ENCODE results near the gene DNAH17.
"Not testable (repeated sequence)": the region's sequence is repeated elsewhere in the genome, so short reads cannot be mapped to it uniquely, and the experiment has no call there.

DNAH17 gene

DNA sequence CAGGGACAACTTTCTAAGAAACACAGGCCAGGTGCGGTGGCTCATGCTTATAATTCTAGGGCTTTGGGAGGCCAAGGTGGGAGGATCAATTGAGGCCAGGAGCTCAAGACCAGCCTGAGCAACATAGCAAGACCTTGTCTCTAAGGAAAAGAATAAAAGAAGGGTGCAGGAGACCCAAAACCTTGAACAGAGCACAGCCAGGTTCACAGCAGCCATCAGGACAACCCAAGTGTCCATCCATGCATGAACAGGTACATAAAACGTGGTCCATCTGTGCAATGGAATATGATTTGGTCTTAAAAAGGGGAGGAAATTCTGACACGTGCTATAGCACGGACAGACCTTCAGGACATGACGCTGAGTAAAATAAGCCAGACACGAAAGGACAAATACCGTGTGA, 107.8 kb downstream of the DNAH17 start:
- Histone ChIP-seq H3K9me2 (replicated peaks; ENCODE audit: insufficient read depth, low read length) (no peaks in the 10 kb centered on the region), H3K36me3 (replicated peaks; ENCODE audit: insufficient read depth, low read length) (no peaks in the 10 kb centered on the region), H3K9me3 (replicated peaks; ENCODE audit: insufficient read depth, low read length) (no peaks in the 10 kb centered on the region), H3K4me1 (ENCODE audit: low read length) (peaks cover 14% of the 10 kb centered on the region), H3K4me2 (ENCODE audit: low read depth, low read length) (no peak overlapping the region), H3K4me3 (ENCODE audit: low read length) (no peak overlapping the region), H4K20me1 (ENCODE audit: insufficient read depth, low read length) (no peaks in the 10 kb centered on the region), H3F3A (ENCODE audit: insufficient read depth, low read length) (peaks cover 9% of the 10 kb centered on the region), H2AFZ (ENCODE audit: low read length) (no peak overlapping the region), H3K27ac (ENCODE audit: low read length) (no peak overlapping the region), H3K27me3 (replicated peaks; ENCODE audit: insufficient read depth, low read length) (peaks cover 8% of the 10 kb centered on the region), H3K79me2 (ENCODE audit: low read length) (no peaks in the 10 kb centered on the region), H3K9ac (ENCODE audit: low read length) (no peak overlapping the region)
- TF ChIP-seq, protein P1, sequence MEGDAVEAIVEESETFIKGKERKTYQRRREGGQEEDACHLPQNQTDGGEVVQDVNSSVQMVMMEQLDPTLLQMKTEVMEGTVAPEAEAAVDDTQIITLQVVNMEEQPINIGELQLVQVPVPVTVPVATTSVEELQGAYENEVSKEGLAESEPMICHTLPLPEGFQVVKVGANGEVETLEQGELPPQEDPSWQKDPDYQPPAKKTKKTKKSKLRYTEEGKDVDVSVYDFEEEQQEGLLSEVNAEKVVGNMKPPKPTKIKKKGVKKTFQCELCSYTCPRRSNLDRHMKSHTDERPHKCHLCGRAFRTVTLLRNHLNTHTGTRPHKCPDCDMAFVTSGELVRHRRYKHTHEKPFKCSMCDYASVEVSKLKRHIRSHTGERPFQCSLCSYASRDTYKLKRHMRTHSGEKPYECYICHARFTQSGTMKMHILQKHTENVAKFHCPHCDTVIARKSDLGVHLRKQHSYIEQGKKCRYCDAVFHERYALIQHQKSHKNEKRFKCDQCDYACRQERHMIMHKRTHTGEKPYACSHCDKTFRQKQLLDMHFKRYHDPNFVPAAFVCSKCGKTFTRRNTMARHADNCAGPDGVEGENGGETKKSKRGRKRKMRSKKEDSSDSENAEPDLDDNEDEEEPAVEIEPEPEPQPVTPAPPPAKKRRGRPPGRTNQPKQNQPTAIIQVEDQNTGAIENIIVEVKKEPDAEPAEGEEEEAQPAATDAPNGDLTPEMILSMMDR (IDR thresholded peaks at IDR 0.05; ENCODE audit: low read length), result no peak
- no peak for TF ChIP-seq EZH2phosphoT487 (IDR thresholded peaks at IDR 0.05; ENCODE audit: low read length)
- no peak for TF ChIP-seq EZH2 (optimal IDR thresholded peaks at IDR 0.05; ENCODE audit: low read depth, low read length)
- no peak for DNase-seq

DNA sequence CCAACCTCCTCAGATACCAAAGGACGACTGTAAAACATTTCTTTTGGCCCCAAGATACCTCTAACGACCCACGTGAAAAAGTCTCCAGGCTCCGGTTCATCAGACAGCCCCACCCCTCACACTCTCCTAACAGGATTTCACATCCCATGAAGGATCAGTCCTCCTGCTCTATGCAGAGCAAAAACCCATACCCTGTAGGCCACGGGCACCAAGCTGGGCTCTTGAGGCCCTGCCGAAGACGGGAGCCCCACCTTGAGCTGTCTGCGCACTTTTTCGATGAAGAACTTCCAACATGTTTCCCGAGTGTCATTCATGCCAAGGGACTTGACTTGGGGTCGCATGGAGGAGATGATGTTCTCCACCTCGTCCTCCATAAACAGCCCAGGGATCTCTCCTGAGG, 108.8 kb downstream of the DNAH17 start:
- H3K27ac ChIP-seq (ENCODE audit: low read length), result no peak overlapping the region
- H3K9me2 ChIP-seq (replicated peaks; ENCODE audit: insufficient read depth, low read length), result no peaks in the 10 kb centered on the region
- H3K36me3 ChIP-seq (replicated peaks; ENCODE audit: insufficient read depth, low read length), result no peaks in the 10 kb centered on the region
- no peak overlapping the region for H3K4me3 ChIP-seq (ENCODE audit: low read length)
- H3F3A ChIP-seq (ENCODE audit: insufficient read depth, low read length), result no peaks in the 10 kb centered on the region
- peaks cover 16% of the 10 kb centered on the region for H3K27me3 ChIP-seq (replicated peaks; ENCODE audit: insufficient read depth, low read length)
- H3K9ac ChIP-seq (ENCODE audit: low read length), result no peak overlapping the region
- H2AFZ ChIP-seq (ENCODE audit: low read length), result no peak overlapping the region
- peaks cover 6% of the 10 kb centered on the region for H3K4me1 ChIP-seq (ENCODE audit: low read length)
- TF ChIP-seq EZH2phosphoT487 (IDR thresholded peaks at IDR 0.05; ENCODE audit: low read length) (no peak), EZH2 (optimal IDR thresholded peaks at IDR 0.05; ENCODE audit: low read depth, low read length) (no peak)
- TF ChIP-seq, protein P1 (IDR thresholded peaks at IDR 0.05; ENCODE audit: low read length), result no peak
- no peaks in the 10 kb centered on the region for H3K9me3 ChIP-seq (replicated peaks; ENCODE audit: insufficient read depth, low read length)
- DNase-seq, result no peak
- H4K20me1 ChIP-seq (ENCODE audit: insufficient read depth, low read length), result no peaks in the 10 kb centered on the region
- H3K4me2 ChIP-seq (ENCODE audit: low read depth, low read length), result no peak overlapping the region
- no peaks in the 10 kb centered on the region for H3K79me2 ChIP-seq (ENCODE audit: low read length)

DNA sequence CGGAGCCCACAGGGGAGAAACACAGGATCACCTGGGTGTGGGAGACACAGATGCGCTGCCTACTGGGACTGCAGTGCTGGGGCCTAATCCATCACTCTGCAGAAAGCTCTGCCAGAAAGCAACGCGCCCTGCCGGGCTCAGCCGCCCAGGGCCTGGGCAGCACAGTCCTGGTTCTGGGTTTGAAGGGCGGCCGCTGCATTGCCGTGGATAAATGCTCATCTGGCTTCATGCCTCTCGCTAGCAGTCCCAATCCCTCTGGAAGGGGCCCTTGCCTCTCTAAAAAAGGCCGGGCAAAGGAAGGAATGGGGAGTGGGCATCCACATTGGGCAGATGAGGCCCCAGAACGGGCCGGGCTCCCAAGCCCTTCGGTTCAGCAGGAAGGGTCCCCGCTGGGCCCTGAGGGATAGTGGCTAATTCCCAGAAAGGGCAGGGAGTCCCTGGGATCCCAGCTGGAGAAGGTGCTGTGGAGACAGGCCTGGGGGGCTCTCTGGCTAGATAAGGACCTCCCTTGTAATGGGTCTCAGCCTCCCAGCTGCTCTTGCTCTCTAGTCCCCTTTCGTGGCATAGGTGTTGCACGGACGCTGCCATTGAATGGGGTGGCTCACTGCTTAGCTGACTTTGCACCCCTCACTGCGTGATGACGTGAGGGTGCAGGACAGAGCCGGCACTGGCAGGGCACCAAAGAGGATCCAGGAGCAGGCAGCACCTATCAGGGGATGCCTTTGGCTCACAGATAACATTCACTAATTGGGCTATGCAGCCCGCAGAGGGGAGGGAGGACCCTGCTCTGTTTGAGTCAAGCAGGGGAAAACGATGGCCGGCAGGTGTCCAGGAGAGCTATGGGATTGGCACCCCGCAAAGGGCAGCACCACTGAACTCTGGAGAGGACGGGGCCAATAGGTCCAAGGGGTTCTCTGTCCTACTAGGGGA, 110.1 kb downstream of the DNAH17 start:
- Histone ChIP-seq H3K27me3 (replicated peaks; ENCODE audit: insufficient read depth, low read length) (peaks cover 20% of the 10 kb centered on the region), H4K20me1 (ENCODE audit: insufficient read depth, low read length) (no peaks in the 10 kb centered on the region), H3K4me3 (ENCODE audit: low read length) (no peak overlapping the region), H3F3A (ENCODE audit: insufficient read depth, low read length) (no peaks in the 10 kb centered on the region), H3K36me3 (replicated peaks; ENCODE audit: insufficient read depth, low read length) (no peaks in the 10 kb centered on the region), H3K9me2 (replicated peaks; ENCODE audit: insufficient read depth, low read length) (no peaks in the 10 kb centered on the region), H2AFZ (ENCODE audit: low read length) (no peak overlapping the region), H3K79me2 (ENCODE audit: low read length) (no peaks in the 10 kb centered on the region), H3K4me1 (ENCODE audit: low read length) (no peaks in the 10 kb centered on the region), H3K4me2 (ENCODE audit: low read depth, low read length) (no peak overlapping the region), H3K9me3 (replicated peaks; ENCODE audit: insufficient read depth, low read length) (no peaks in the 10 kb centered on the region), H3K27ac (ENCODE audit: low read length) (no peak overlapping the region), H3K9ac (ENCODE audit: low read length) (no peak overlapping the region)
- no peak for TF ChIP-seq EZH2 (optimal IDR thresholded peaks at IDR 0.05; ENCODE audit: low read depth, low read length)
- TF ChIP-seq EZH2phosphoT487 (IDR thresholded peaks at IDR 0.05; ENCODE audit: low read length), result no peak
- TF ChIP-seq, protein P1 (IDR thresholded peaks at IDR 0.05; ENCODE audit: low read length), result no peak
- no peak for DNase-seq

DNA sequence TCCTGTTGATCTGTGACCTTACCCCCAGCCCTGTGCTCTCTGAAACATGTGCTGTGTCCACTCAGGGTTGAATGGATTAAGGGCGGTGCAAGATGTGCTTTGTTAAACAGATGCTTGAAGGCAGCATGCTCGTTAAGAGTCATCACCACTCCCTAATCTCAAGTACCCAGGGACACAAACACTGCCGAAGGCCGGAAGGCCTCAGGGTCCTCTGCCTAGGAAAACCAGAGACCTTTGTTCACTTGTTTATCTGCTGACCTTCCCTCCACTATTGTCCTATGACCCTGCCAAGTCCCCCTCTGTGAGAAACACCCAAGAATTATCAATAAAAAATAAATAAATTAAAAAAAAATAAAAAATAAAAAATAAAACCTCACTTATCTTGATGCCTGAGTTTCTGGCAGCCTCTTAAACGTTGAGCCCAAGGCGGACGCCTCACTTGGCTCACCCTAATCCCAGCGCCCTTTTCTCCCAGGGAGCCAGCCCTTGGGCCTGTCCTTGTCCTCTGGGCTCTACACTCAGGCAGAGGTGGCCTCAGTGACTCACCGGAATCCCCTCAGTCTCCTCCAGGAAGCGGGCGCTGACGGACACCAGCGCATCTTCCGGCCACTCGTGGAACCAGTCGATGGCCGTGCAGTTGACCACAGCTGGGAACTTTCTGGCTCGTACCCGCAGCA, 110.9 kb downstream of the DNAH17 start:
- not testable (repeated sequence) for H4K20me1 ChIP-seq (ENCODE audit: insufficient read depth, low read length); H3K4me2 ChIP-seq (ENCODE audit: low read depth, low read length); H3K4me3 ChIP-seq (ENCODE audit: low read length); H2AFZ ChIP-seq (ENCODE audit: low read length); H3K4me1 ChIP-seq (ENCODE audit: low read length); H3F3A ChIP-seq (ENCODE audit: insufficient read depth, low read length); H3K9me2 ChIP-seq (replicated peaks; ENCODE audit: insufficient read depth, low read length); H3K9ac ChIP-seq (ENCODE audit: low read length); H3K79me2 ChIP-seq (ENCODE audit: low read length); H3K36me3 ChIP-seq (replicated peaks; ENCODE audit: insufficient read depth, low read length); H3K27ac ChIP-seq (ENCODE audit: low read length); DNase-seq; H3K9me3 ChIP-seq (replicated peaks; ENCODE audit: insufficient read depth, low read length)
- H3K27me3 ChIP-seq (replicated peaks; ENCODE audit: insufficient read depth, low read length), result peaks cover 26% of the 10 kb centered on the region

All from MM.1S (cell line).